Stimulated activated CD4-positive, alpha-beta T cell treated with anti-CD3 and anti-CD28 coated beads, TNF-alpha, amount 100 ng/mL, for 24 hours (primary cell): ENCODE results near the gene FGD5.

Experiments used
- DNase-seq, 3 experiments: peaks; one replicate each; pipeline ENCODE4 v3.0.0-alpha.2; 2020; ENCODE audit warnings: low read depth in 3 of 3

FGD5 gene, protein sequence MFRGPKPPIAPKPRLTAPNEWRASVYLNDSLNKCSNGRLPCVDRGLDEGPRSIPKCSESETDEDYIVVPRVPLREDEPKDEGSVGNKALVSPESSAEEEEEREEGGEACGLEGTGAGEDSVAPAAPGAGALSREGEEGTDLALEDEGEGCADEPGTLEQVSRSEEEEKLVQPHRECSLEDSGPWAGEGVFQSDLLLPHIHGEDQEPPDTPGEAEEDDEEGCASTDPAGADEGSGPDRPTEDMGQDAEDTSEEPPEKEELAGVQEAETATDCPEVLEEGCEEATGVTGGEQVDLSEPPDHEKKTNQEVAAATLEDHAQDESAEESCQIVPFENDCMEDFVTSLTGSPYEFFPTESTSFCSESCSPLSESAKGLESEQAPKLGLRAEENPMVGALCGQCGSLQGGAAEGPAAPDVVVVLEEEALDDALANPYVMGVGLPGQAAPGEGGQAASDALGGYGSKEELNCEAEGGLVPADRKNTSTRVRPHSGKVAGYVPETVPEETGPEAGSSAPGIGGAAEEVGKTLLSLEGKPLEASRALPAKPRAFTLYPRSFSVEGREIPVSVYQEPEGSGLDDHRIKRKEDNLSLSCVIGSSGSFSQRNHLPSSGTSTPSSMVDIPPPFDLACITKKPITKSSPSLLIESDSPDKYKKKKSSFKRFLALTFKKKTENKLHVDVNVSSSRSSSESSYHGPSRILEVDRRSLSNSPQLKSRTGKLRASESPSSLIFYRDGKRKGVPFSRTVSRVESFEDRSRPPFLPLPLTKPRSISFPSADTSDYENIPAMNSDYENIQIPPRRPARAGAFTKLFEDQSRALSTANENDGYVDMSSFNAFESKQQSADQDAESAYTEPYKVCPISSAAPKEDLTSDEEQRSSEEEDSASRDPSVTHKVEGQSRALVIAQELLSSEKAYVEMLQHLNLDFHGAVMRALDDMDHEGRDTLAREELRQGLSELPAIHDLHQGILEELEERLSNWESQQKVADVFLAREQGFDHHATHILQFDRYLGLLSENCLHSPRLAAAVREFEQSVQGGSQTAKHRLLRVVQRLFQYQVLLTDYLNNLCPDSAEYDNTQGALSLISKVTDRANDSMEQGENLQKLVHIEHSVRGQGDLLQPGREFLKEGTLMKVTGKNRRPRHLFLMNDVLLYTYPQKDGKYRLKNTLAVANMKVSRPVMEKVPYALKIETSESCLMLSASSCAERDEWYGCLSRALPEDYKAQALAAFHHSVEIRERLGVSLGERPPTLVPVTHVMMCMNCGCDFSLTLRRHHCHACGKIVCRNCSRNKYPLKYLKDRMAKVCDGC (N-terminal part only)

DNA sequence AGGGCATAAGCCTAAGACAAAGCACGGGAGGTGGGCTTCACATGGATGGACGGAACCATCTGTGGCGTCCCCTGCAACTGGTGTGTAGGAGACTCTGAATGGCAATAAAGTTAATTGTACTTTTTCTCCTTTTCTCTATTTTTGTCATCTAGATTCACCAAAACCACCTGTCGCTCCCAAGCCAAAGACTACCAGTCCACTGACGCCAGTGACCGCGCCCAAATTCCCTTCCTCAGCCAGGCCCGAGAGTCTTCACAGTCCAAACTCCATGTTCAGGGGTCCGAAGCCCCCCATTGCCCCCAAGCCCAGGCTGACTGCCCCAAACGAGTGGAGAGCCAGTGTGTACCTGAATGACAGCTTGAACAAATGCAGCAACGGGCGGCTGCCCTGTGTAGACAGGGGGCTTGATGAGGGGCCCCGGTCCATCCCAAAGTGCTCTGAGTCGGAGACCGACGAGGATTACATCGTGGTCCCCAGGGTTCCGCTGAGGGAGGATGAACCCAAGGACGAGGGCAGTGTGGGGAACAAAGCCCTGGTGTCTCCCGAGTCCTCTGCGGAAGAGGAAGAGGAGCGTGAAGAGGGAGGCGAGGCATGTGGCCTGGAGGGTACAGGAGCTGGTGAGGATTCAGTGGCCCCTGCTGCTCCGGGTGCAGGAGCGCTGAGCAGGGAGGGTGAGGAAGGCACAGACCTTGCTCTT lies at the start of gene FGD5:
TSS of gene FGD5 (plus strand) at position 159 of the 697 bp plus-strand sequence. CDS start at position 269, 110 bp downstream.
- DNase-seq, result no peak

DNA sequence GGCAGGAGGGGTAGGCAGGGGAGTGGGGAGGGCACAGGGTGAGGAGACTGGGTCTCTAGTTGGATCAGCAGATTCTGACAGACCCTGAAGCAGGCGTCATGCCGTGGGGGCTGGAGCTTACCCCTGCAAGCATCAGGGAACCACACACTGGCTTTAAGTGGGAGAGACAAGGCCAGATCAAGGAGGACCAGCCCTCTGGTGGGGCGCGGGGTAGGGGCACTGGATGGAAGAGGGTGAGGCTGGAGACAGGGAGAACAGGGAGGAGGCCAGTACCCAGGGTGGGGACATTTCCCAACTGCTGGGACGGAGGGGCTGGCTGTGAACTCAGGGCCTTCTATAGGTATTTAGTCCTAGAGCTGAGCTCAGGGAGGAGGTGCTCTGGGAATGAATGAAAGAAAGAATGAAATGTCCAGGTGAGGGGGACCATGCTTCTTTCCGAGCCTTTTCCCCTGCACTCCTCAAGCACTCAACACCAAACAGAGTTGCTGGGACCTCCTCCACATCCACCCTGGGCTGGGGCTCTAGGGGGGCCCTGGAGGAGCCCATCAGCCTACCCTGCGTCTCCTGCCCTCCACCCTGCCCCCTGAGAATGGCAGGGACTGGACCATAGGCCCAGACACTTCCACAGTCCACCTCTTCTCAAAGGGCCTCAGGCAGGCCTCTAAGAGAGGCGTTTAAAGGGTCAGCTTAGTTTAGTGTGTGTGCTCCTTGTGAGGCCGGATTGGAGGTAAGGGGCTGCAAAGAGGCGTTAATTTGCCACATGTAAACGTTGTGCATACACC lies 49.0 kb upstream of the FGD5 start:
- no peak for DNase-seq

DNA sequence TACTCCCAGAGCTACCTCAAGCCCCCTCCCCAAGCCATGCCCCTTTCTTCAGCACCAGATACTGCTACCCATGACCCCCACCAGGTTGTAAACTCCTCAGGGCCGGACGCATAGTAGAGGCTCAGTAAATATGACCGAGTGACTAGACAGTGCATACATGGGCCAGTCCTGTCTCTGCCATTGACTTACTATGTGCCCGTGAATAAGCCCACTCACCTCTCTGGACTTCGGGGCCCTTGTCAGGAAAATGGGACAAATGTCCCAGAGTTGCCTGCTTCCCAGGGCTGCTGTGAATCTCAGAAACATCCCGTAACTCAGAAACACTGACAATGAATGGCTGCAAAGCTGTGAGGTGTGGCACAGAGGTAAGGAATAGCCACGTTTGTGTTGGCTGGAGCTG lies 48.2 kb upstream of the FGD5 start:
- DNase-seq, result no peak

DNA sequence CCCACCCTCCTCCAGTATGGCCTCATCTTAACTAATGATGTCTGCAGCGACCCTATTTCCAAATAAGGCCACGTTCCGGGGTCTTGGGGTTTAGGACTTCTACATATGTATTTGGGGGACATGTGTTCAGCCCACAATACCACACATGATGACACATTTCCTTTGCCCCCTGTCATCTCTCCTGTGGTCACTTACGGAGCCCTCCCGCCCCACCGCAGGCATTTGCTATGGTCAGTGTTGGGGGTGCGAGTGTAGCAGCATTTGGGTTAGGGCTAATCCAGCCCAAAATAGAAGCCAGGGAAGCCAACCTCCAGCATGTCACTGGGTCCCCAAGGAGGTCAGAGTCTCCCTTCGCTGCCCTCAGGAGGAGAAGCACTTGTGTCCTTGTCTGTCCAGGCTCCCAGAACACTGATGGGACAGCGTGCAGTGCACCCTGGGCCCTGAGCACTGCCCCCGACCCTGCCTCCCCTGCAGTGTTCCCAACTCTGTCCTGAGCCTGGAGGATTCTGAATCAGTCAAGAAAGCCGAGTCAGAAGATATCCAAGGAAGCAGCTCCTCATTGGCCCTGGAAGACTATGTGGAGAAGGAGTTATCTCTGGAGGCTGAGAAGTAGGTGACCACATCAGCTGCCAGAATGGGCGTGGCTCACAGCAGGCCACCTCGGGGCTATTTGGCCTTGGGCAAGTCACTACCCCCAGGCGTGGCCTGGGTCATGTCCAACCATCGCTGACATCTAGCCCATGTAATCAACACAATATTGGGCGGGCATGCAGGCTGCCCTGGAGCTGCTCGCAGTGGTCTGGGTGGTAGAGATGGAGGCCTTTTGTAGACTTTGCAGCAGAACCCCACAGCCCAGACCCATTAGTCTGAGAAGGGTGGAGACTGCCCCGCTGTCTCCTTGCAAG lies 46.9 kb upstream of the FGD5 start:
- no peak for DNase-seq

DNA sequence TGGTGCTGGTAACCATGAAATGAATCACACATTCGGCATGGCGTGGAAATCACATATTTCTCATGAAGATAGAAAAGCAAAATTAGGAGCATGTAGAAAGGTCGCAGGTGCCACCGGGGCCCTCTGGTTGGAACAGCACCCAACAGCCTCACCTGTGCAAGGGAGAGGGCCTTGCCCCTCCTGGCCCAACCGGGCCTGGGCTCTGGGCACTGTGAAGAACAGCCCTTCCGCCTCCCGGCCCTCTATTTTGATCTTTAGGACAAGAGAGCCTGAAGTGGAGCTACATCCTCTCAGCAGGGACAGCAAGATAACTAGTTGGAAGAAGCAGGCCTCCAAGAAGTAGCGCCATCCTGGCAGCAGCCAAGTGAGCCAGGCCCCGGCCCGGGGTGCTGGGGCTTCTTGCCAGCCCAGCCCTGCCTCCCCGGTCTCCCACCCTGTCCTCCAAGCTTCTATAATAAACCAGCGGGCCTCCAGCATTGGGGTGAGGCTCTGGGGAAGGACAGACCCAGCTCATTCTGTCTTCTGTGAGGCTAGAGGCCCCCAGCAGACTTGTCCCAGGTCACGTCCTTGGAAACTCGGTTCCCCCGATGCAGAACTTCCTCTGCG lies 46.1 kb upstream of the FGD5 start:
- no peak for DNase-seq

DNA sequence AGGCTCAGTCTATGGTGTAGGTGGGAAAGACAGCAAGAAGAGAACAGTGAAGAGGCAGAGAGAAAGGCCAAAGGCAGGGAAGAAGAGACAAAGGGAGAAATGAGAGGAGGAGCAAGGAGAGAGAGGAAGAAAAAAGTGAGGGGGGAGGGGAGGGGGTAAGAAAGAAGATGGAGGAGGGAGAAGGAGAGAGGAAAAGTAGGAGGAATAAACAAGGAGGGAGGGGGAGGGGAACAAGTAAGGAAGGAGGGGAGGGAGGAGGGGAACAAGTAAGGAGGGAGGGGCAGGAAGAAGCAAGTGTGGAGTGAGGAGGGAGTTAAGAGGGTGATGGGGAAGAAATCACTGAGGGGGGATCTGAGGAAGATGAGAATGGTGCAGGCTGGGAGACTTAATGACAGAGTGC lies 45.5 kb upstream of the FGD5 start:
- DNase-seq, result no peak

DNA sequence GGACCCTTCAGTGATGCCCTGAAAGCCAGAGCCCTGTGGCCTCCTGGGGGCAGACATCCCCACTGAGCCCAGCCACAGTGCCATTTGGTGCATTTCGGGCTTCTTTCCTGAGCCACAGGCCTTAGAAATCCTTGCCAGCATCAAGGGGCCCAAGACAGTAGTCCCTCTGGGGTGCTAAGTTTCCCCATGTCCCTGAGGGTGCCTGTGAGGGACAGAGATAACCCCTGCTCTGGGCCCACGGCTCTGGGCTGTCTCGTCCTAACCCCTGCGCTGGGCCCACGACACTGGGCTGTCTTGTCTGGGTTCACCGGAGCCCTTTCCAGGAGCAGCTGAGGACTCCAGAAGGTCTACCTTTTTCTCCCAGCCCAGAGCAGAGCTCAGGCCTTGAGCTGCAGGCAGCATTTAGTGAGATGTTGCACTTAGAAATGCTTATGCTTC lies 45.1 kb upstream of the FGD5 start:
- no peak for DNase-seq

DNA sequence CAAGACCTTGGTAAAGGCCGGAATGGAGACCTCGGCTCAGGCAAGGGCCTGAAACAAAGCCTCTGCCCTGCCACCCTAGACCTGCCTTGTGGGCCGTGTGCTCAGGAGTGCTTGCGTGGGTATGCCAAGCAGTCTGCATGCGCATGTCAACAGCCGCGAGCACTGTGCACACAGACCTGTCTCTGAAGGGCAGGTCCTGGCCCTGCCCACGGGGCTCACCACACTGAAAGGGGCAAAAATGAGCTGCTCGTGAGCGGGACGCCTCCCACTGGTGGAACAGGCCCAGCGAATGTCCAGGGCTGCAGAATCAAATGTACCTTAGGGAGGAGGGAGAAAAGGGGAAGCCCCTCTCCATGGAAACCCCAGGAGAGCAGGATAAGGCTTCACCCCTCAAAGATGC lies 44.3 kb upstream of the FGD5 start:
- DNase-seq, result no peak

DNA sequence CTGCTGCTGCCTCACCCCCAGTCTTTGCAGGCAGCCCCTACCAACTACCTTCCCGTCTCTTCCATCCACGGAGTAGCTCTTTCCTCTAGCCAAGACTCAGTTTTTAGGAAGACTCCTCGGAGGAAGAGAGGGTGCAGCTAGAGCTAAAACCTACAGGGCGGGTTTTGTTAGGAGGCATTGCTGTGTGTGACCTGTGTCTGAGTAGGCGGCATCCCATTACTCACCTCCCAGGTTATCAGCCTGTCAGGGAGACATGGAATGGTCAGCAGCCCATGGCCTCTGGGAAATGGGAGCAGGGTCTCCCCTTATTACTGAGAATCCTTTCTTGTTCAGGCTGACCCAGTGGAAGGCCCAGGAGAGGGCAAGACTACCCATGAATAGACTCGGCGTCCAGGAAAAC lies 43.8 kb upstream of the FGD5 start:
- no peak for DNase-seq

DNA sequence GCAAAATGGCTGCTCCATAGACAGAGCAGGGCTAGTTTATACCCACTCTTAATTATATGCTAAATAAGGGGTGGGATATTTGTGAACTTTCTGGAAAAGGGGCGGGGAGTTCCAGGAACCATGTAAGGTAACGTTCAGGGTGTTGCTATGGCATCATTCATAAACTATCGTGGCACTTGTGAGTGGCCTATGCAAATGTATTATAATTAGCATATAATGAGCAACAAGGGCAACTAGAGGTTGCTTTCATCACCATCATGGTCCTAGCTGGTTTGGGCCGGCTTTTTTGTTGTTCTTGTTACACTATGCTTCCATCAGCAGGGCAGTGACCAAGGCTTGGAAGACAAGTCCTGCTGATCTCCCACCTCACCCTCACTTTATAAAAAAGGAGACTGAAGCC lies 43.2 kb upstream of the FGD5 start:
- DNase-seq, result no peak

DNA sequence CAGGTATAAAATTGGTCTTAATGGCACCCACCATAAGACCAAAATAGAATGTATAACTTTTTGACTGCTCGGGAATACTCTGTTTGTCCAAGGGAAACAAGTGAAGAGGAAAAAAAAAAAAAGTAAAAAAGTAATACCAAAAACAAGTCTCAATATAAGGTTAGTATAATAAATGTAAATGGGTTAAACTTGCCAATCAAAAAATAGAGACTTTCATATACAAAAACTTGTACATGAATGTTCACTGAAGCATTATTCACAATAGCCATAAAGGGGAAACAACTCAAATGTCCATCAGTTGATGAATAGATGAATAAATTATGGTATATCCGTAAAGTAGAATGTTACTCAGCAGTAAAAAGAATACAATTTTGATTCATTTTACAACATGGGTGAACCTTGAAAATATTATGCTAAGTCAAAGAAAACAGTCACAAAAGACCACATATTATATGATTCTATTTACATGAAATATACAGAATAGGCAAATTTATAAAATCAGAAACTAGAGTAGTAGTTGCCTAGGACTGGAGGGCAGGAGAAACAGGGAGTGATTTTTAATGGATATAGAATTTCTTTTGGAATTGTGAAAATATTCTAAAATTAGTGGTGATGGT lies 39.6 kb upstream of the FGD5 start:
- no peak for DNase-seq

DNA sequence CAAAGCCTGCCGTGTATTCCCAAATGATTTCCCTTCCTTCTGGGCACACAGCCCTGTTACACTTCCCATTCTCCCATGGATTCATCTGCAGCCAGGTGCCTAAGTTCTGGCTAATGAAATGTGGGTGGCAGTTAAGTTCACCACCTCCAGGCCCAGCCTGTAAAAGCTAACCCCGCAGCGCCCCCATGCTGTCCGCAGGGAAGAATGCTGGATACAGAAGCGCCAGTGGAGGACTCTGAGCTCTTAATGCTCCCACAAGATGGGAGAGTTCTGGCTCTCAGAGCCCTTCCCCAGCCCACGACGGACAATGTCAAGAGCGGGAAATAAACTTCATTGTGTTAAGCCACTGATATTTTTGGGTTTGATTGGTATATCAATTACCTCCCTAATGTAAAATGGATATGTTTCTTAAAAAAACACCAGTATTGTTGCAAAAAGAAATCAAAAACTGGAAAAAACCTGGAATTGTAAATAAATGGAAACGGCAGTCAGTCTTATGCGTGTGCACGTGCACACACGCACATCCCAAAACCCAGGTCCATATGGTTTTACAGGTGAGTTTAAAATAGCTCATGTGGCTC lies 37.7 kb upstream of the FGD5 start:
- DNase-seq, result peak in 1 of 3 experiments; percentile 30

DNA sequence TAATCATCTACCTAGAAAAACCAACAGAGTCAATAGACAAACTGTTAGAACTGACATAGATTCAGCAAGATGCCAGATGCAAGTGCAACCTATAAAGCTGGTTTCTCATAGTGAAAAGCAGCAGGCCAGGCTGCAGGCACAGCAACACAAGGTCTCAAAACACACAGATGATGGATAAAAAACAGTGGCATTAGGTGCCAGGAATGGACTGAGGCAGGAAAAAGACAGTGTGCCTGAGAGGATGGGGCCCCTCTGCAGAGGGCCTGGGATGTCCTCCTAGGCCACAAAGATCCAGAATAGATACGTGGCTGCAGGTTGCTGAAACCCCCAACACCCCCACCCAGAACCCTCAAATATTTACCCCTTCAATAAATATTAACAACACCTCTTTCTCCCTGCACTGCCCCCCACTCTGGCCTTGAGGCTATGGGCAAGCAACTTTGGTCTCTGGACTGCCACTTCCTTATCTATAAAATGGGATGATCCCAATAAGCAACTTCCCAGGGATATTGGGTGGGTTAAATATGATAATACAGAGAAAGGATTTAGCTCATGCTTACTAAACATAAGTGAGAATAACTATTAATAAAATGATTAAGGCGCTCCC lies 35.2 kb upstream of the FGD5 start:
- DNase-seq, result no peak

DNA sequence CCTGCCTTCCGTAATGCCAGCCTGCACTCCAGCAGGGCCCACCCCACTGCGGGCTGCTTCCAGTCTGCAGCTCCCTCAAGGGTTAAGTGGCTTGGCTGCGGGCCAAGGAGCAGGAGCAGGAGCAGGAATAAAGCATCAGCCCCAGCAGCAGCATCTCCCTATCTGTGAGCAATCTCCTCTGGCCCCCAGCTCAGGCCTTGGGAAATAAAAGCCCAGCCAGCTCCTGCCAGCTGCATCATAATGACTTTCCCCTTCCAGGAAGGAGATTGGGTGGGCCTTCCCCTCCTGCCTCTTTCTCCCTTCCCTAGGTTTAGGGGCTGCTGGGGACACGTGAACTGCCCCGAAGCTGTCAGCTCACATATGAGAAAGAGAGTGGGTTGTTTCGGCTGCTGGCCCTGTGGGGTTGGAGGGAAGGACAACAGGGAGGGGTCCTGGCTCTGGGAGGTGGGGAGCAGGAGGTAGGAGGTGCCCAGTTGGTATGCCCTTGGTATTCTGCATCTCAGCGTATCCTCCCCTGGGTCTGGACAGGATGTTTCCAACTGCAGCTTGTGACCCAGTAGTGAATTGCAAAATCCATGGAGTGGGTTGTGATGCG lies 34.6 kb upstream of the FGD5 start:
- DNase-seq, result no peak

DNA sequence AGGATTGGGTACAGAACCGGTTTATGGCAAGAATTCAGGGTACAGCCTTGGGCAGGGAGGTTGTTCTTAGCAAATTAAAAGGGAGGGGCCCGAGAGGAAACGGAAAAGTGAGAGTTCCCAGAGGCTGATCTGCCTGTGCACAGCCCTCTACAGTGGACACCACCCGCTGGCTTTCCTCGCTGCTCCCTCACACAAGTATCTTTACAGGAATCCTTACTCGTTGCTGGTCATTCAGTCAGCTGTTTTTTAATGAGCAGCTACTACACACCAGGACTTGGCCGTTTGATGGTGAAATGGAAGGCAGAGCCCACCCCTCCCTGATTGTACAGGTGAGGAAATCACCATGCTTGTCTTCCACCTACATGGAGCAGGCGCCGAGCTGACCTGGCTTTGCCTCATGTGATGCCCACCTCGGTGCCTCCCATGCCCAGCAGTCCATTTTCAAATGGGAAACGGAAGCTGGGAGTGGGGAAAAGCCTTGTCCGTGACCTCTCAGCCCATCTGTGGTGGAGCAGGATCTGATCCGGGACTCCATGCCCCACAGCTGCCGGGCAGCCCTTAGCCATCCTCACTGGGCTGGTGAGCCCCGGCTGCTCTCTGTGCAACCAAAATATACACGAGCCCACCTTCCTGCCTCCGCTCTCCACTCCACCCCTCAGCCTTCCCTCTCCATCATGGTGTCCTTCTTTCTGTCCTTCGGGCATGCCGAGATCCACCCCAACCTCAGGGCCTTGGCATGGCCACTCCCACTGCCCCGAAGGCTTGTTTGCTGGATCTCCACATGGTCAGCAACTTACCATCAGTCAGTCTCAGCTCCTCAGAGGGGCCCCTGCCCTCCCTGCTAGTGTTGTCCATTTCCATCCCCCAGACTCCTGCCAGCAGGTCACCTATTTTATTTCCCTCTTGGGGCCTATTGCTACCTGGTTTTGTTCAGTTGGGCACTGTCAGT lies 33.3 kb upstream of the FGD5 start:
- no peak for DNase-seq

DNA sequence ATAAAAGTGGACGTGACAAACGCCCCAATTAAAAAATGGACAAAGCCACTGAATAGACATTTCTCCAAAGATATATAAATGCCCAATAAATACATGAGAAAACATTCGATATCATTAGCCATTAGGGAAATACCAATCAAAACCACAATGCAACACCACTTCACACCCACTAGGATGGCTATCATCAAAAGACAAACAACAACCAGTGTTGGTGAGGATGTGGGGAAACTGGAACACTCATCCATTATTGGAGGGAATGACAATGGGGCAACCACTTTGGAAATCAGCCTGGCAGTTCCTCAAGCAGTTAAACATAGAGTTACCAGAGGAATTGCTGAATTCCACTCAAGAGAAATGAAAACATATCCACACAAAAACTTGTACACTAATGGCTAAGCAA lies 32.4 kb upstream of the FGD5 start:
- DNase-seq, result no peak
